GM10248 (cell line): ENCODE results near the gene CKS1B.
"Not testable (repeated sequence)": the region's sequence is repeated elsewhere in the genome, so short reads cannot be mapped to it uniquely, and the experiment has no call there.

Experiments
- CTCF ChIA-PET: fragments of 300-600 bp; sonication (Branson Sonifier 250); formaldehyde crosslinking; extraction: SDS; loops from one replicate; lab custom pipeline; 2021; ENCODE audit warnings: antibody characterized with exemption; lab: Yijun Ruan, JAX
- POLR2A ChIA-PET: fragments of 350-650 bp; sonication (Branson Sonifier 250); formaldehyde crosslinking; extraction: SDS; loops from one replicate; lab custom pipeline; 2020; ENCODE audit warnings: antibody characterized with exemption; lab: Yijun Ruan, JAX
- DNase-seq: peaks from one replicate; pipeline ENCODE4 v3.0.0; 2012; ENCODE audit errors: extremely low spot score
- CTCF ChIP-seq: IDR thresholded peaks from 2 replicates; pipeline ENCODE4 v1.5.1; 2012; ENCODE audit warnings: mild to moderate bottlenecking, low read depth; ENCODE audit errors: extremely low read depth, missing control alignments, control extremely low read depth

Gene CKS1B

GRCh38 chr1:154975409-154976059 is 1.1 kb downstream of the CKS1B start:
- peak; percentile 57 for DNase-seq
- ChIA-PET CTCF (interaction anchor here (1.0 to 1.6 kb wide), 5 partner anchors 13 to 21 kb away, joined by 3 to 4 read pairs (median 4); partner anchors contain the start of gene PYGO2), POLR2A (interaction anchor here (0.6 to 2.4 kb wide), 2 partner anchors 35 to 176 kb away, joined by 3 to 6 read pairs; no protein-coding TSS in a partner anchor)
- TF ChIP-seq CTCF, result no peak

GRCh38 chr1:154977762-154978161 is 3.3 kb downstream of the CKS1B start:
- CTCF ChIA-PET, result interaction anchor here (1.2 kb wide), 1 partner anchor 21 kb away, joined by 5 read pairs; no protein-coding TSS in a partner anchor
- POLR2A ChIA-PET, DNase-seq: not testable (repeated sequence)

- TF ChIP-seq CTCF, result no peak
- POLR2A ChIA-PET, result no interaction called here
- no peak for DNase-seq
- CTCF ChIA-PET, result interaction anchor here (1.0 to 1.8 kb wide), 3 partner anchors 17 to 418 kb away, joined by 4 to 5 read pairs (median 5); no protein-coding TSS in a partner anchor
These were observed 3.9 kb downstream of the CKS1B start for GRCh38 chr1:154978360-154978759.

GRCh38 chr1:154982341-154982740 is 7.9 kb downstream of the CKS1B start:
- ChIA-PET POLR2A (no interaction called here), CTCF (interaction anchor here (0.7 to 6.4 kb wide), 6 partner anchors 11 to 41 kb away, joined by 3 to 43 read pairs (median 8); partner anchors contain the start of gene LENEP)
- DNase-seq, result no peak
- TF ChIP-seq CTCF, result no peak

- TF ChIP-seq CTCF, result no peak
- ChIA-PET POLR2A (interaction anchor here (0.5 to 2.5 kb wide), 3 partner anchors 9 to 330 kb away, joined by 3 to 9 read pairs (median 8); partner anchors contain the start of genes CKS1B and LENEP), CTCF (interaction anchor here (0.7 to 6.4 kb wide), 8 partner anchors 10 to 102 kb away, joined by 3 to 43 read pairs (median 6); partner anchors contain the start of genes LENEP and PBXIP1)
- DNase-seq, result peak; percentile 98
These were observed 8.6 kb downstream of the CKS1B start, which contains the start of gene FLAD1 for GRCh38 chr1:154982897-154983648. Gene FLAD1 (plus strand): TSS chr1:154983344. CDS start chr1:154983695, 351 bp downstream.

GRCh38 chr1:154983776-154984466 is 9.4 kb downstream of the CKS1B start:
- no peak for DNase-seq
- no peak for TF ChIP-seq CTCF
- ChIA-PET POLR2A (interaction anchor here (1.9 to 2.5 kb wide), 2 partner anchors 9 to 10 kb away, joined by 8 to 9 read pairs; partner anchors contain the start of genes CKS1B and LENEP), CTCF (interaction anchor here (1.0 to 6.4 kb wide), 6 partner anchors 9 to 101 kb away, joined by 4 to 43 read pairs (median 8); partner anchors contain the start of genes LENEP and PBXIP1)

GRCh38 chr1:154986736-154987135 is 12.3 kb downstream of the CKS1B start:
- CTCF ChIA-PET, result interaction anchor here (1.4 to 5.5 kb wide), 3 partner anchors 10 to 43 kb away, joined by 4 to 48 read pairs (median 9); no protein-coding TSS in a partner anchor
- not testable (repeated sequence) for DNase-seq
- POLR2A ChIA-PET, result interaction anchor here (0.5 kb wide), 1 partner anchor 9 kb away, joined by 3 read pairs; no protein-coding TSS in a partner anchor
